ENCODE results near the gene IRX5. TPM values are rescaled to one million over a fixed set of nuclear protein-coding genes. Genes with fewer than 3 reads are reported as not detected.

The IRX5 gene
- total and polyA plus RNA-seq, 10 donors: not detected

- Histone ChIP-seq H3K36me3 (no peaks in the 10 kb centered on the region), H3K27ac (no peak overlapping the region), H3K9me3 (no peaks in the 10 kb centered on the region), H3K4me1 (no peaks in the 10 kb centered on the region), H3K27me3 (replicated peaks in 1 of 7) (peaks cover 0 to 12% (median 0%) of the 10 kb centered on the region in 7 donors), H3K4me3 (no peak overlapping the region)
- no peak for DNase-seq
- 86 to 94% (median 92%) methylated on average over 13 of the region's 13 CpGs for WGBS, 5 donors
- intact Hi-C loops (cut with DNase I; ENCODE audit: low total_unique reads): no loop called here
- TF ChIP-seq CTCF (IDR thresholded peaks at IDR 0.05 in 8 of 11, conservative IDR thresholded peaks at IDR 0.05 in 3 of 11) (no peak), POLR2AphosphoS5 (IDR thresholded peaks at IDR 0.05) (no peak), POLR2A (IDR thresholded peaks at IDR 0.05) (no peak)
Measured at GRCh38 chr16:54976651-54977200, 46.1 kb downstream of the IRX5 start.

- DNase-seq: no peak
- Histone ChIP-seq H3K4me3 (no peak overlapping the region), H3K9me3 (no peaks in the 10 kb centered on the region), H3K4me1 (no peaks in the 10 kb centered on the region), H3K27me3 (replicated peaks in 1 of 7) (peaks cover 0 to 12% (median 0%) of the 10 kb centered on the region in 7 donors), H3K27ac (no peak overlapping the region), H3K36me3 (no peaks in the 10 kb centered on the region)
- TF ChIP-seq CTCF (IDR thresholded peaks at IDR 0.05 in 8 of 11, conservative IDR thresholded peaks at IDR 0.05 in 3 of 11): no peak
- TF ChIP-seq POLR2AphosphoS5 (IDR thresholded peaks at IDR 0.05): no peak
- TF ChIP-seq POLR2A (IDR thresholded peaks at IDR 0.05): no peak
- intact Hi-C loops (cut with DNase I; ENCODE audit: low total_unique reads): no loop called here
- WGBS, 5 donors: 39 to 50% (median 44%) methylated on average over 4 of the region's 4 CpGs
Measured at GRCh38 chr16:54977211-54977610, 46.5 kb downstream of the IRX5 start.

GRCh38 chr16:54980821-54981220 is 50.2 kb downstream of the IRX5 start:
- no peak for DNase-seq
- H3K4me3 ChIP-seq: no peak overlapping the region
- H3K27ac ChIP-seq: no peak overlapping the region
- no peaks in the 10 kb centered on the region for H3K4me1 ChIP-seq
- H3K27me3 ChIP-seq (replicated peaks in 1 of 7): peaks cover 0 to 6% (median 0%) of the 10 kb centered on the region in 7 donors
- TF ChIP-seq POLR2AphosphoS5 (IDR thresholded peaks at IDR 0.05) (no peak), POLR2A (IDR thresholded peaks at IDR 0.05) (no peak), CTCF (IDR thresholded peaks at IDR 0.05 in 8 of 11, conservative IDR thresholded peaks at IDR 0.05 in 3 of 11) (no peak)
- 70 to 78% (median 73%) methylated on average over 5 of the region's 5 CpGs for WGBS, 5 donors
- no peaks in the 10 kb centered on the region for H3K36me3 ChIP-seq
- no peaks in the 10 kb centered on the region for H3K9me3 ChIP-seq
- intact Hi-C loops (cut with DNase I; ENCODE audit: low total_unique reads): no loop called here

Data from spleen (tissue), 11 donors.